ENCODE measurements around the gene GUSB. TPM values are rescaled to one million over a fixed set of nuclear protein-coding genes. Genes with fewer than 3 reads are reported as not detected.

The GUSB gene
- total RNA-seq, 6 experiments from 2014 or later, result 17.5 to 29.1 (median 27.4) TPM

GRCh38 chr7:65975814-65976445 lies 6.1 kb downstream of the GUSB start:
- Mint-ChIP-seq H3K27ac (no peak overlapping the region), H3K36me3 (ENCODE audit: low read depth) (peaks cover 21% of the 10 kb centered on the region), H3K4me1 (ENCODE audit: low read depth) (peaks cover 7% of the 10 kb centered on the region), H3K9me3 (no peaks in the 10 kb centered on the region), H3K27me3 (ENCODE audit: insufficient read depth) (no peaks in the 10 kb centered on the region), H3K4me3 (no peak overlapping the region)
- DNase-seq, result no peak
- TF ChIP-seq CTCF (IDR thresholded peaks at IDR 0.05), result no peak

GRCh38 chr7:65974876-65975275 lies 7.1 kb downstream of the GUSB start:
- H3K4me3 Mint-ChIP-seq, result no peak overlapping the region
- no peaks in the 10 kb centered on the region for H3K9me3 Mint-ChIP-seq
- no peak for DNase-seq

GRCh38 chr7:65974191-65974801 lies 7.7 kb downstream of the GUSB start:
- no peak overlapping the region for H3K4me3 Mint-ChIP-seq
- no peaks in the 10 kb centered on the region for H3K4me1 Mint-ChIP-seq (ENCODE audit: low read depth)
- H3K27ac Mint-ChIP-seq, result no peak overlapping the region
- DNase-seq, result no peak
- no peaks in the 10 kb centered on the region for H3K27me3 Mint-ChIP-seq (ENCODE audit: insufficient read depth)
- no peaks in the 10 kb centered on the region for H3K9me3 Mint-ChIP-seq
- peaks cover 27% of the 10 kb centered on the region for H3K36me3 Mint-ChIP-seq (ENCODE audit: low read depth)
- no peak for TF ChIP-seq CTCF (IDR thresholded peaks at IDR 0.05)

More at GRCh38 chr7:65974876-65975275, 7.1 kb downstream of the GUSB start:
- Mint-ChIP-seq H3K4me1 (ENCODE audit: low read depth) (no peaks in the 10 kb centered on the region), H3K27ac (no peak overlapping the region), H3K36me3 (ENCODE audit: low read depth) (peaks cover 25% of the 10 kb centered on the region), H3K27me3 (ENCODE audit: insufficient read depth) (no peaks in the 10 kb centered on the region)
- TF ChIP-seq CTCF (IDR thresholded peaks at IDR 0.05), result no peak

GRCh38 chr7:65972976-65973375 lies 9.0 kb downstream of the GUSB start:
- H3K36me3 Mint-ChIP-seq (ENCODE audit: low read depth), result peaks cover 21% of the 10 kb centered on the region
- no peak overlapping the region for H3K27ac Mint-ChIP-seq

GRCh38 chr7:65971021-65971420 lies 11.0 kb downstream of the GUSB start:
- DNase-seq, result no peak
- Mint-ChIP-seq H3K27ac (no peak overlapping the region), H3K36me3 (ENCODE audit: low read depth) (peaks cover 37% of the 10 kb centered on the region), H3K4me3 (no peak overlapping the region), H3K9me3 (no peaks in the 10 kb centered on the region), H3K4me1 (ENCODE audit: low read depth) (no peaks in the 10 kb centered on the region), H3K27me3 (ENCODE audit: insufficient read depth) (peaks cover 5% of the 10 kb centered on the region; the same call in 1 of the 2 replicates)
- TF ChIP-seq CTCF (IDR thresholded peaks at IDR 0.05), result no peak

More at GRCh38 chr7:65972976-65973375, 9.0 kb downstream of the GUSB start:
- H3K27me3 Mint-ChIP-seq (ENCODE audit: insufficient read depth), result no peaks in the 10 kb centered on the region
- no peak for TF ChIP-seq CTCF (IDR thresholded peaks at IDR 0.05)
- H3K4me1 Mint-ChIP-seq (ENCODE audit: low read depth), result no peaks in the 10 kb centered on the region
- H3K4me3 Mint-ChIP-seq, result no peak overlapping the region
- DNase-seq, result no peak
- H3K9me3 Mint-ChIP-seq, result no peaks in the 10 kb centered on the region
